Measurements from ENCODE around the gene TTC7B. TPM values are rescaled to one million over a fixed set of nuclear protein-coding genes. Genes with fewer than 3 reads are reported as not detected.
A peak's percentile ranks its signal among the peaks of the same experiment; 100 is the strongest.

The TTC7B gene
- total and polyA plus RNA-seq, 9 donors = 17.6 to 44.7 (median 38.0) TPM

DNA sequence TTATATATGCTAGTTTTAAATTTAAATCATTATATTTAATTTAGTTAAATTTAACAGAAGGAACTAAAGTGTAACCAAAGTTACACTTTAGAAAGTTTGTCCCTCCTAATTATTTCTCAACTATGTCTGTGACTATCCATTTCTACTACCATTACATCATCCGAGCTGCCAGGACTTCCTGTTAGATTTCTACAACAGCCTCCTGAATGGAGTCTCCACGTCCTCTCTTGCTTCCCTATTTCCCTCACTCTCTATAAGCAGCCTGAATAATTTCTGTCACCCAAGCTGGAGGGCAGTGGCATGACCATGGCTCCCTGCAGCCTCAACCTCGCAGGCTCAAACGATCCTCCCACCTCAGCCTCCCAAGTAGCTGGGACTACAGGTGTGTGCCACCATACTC, 84.1 kb downstream of the TTC7B start:
- no peak overlapping the region for H3K27ac ChIP-seq (ENCODE audit: low read length)
- peak; percentile 18 for DNase-seq
- H3K36me3 ChIP-seq (ENCODE audit: control insufficient read depth, insufficient read depth, low read length) = peaks cover 6% of the 10 kb centered on the region
- peaks cover 8% of the 10 kb centered on the region for H3K4me1 ChIP-seq (ENCODE audit: control insufficient read depth, insufficient read depth, low read length)
- H3K4me3 ChIP-seq (ENCODE audit: low read length) = no peak overlapping the region
- H3K27me3 ChIP-seq (ENCODE audit: control insufficient read depth, insufficient read depth, low read length) = no peaks in the 10 kb centered on the region
- H3K9me3 ChIP-seq (replicated peaks; ENCODE audit: control insufficient read depth, low read depth, low read length) = no peaks in the 10 kb centered on the region
- 78% methylated on average over 4 of the region's 4 CpGs for WGBS (ENCODE audit: insufficient coverage)

DNA sequence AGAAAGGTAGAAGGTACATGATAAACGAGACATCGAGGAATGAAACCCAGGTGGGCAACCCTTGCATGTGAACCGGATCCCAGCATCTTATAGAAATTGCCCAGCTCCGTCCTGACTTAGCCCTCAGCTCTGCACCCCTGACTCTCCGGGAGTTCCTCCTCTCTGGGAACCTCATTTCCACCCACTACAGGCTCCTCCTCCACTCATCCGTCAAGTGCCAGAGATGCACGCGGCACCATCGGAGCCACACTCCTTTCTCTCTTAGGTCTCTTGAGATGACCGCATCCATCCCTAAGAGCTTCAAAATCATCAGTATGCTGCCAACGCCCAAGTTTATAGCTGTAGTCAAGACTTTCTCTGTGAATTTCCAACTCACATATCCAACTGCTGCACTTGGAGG, 84.7 kb downstream of the TTC7B start:
- peaks cover 13% of the 10 kb centered on the region for H3K4me1 ChIP-seq (ENCODE audit: control insufficient read depth, insufficient read depth, low read length)

DNA sequence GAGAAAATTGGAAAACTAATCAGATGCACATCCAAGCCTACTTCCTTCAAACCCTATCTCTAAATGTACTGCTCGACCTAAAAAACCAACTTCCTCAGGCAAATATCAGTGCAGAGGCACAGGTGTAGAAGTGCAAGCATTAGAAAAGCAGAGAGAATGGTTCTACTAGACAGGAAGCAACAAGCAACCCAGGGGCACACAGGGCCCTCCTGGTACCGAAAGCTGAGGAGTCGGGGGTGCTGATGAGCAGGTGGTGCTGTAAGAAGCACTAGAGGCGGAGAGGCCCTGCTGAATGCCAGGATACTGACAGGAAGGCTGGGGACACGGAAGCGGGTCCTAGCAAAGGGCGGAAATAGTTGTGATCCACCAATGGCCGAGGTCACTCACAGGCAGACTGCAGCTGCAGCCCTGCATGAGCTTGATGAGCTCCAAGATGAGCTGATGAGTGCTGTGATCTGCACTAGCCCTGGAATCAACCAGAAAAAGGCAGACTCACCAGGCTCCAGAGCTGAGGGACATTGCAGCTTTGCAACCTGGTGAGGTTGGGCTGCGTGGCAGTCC, 85.9 kb downstream of the TTC7B start:
- Histone ChIP-seq H3K27me3 (ENCODE audit: control insufficient read depth, insufficient read depth, low read length) (no peaks in the 10 kb centered on the region), H3K4me3 (ENCODE audit: low read length) (no peak overlapping the region), H3K9me3 (replicated peaks; ENCODE audit: control insufficient read depth, low read depth, low read length) (no peaks in the 10 kb centered on the region), H3K27ac (ENCODE audit: low read length) (no peak overlapping the region), H3K4me1 (ENCODE audit: control insufficient read depth, insufficient read depth, low read length) (peaks cover 14% of the 10 kb centered on the region), H3K36me3 (ENCODE audit: control insufficient read depth, insufficient read depth, low read length) (peaks cover 6% of the 10 kb centered on the region)
- DNase-seq = no peak
- 88% methylated on average over 7 of the region's 9 CpGs for WGBS (ENCODE audit: insufficient coverage)

More for the DNA sequence above, 84.7 kb downstream of the TTC7B start:
- H3K36me3 ChIP-seq (ENCODE audit: control insufficient read depth, insufficient read depth, low read length) = peaks cover 6% of the 10 kb centered on the region
- WGBS (ENCODE audit: insufficient coverage) = 93% methylated on average over 9 of the region's 11 CpGs
- no peak overlapping the region for H3K4me3 ChIP-seq (ENCODE audit: low read length)
- no peaks in the 10 kb centered on the region for H3K9me3 ChIP-seq (replicated peaks; ENCODE audit: control insufficient read depth, low read depth, low read length)
- no peaks in the 10 kb centered on the region for H3K27me3 ChIP-seq (ENCODE audit: control insufficient read depth, insufficient read depth, low read length)
- no peak overlapping the region for H3K27ac ChIP-seq (ENCODE audit: low read length)
- DNase-seq = no peak

DNA sequence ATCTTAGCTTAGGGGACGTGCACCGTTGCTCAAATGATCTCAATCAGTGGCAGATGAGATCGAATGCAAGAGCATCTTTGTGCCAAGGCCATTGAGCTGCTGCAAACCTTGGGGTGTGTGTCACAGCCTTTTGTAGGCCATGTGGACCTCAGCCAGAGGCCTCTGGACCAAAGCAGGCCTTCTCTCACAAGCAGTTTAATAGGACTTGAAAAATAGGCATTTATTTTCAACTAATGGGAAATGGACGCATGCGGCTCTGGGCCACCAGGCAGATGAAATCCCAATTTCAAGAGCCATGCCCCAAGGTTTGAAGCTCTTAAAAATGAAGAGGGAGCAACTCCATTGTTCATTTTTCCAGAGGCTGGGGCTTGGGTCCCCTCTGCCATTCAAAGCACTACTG, 87.3 kb downstream of the TTC7B start:
- no peaks in the 10 kb centered on the region for H3K27me3 ChIP-seq (ENCODE audit: control insufficient read depth, insufficient read depth, low read length)
- H3K9me3 ChIP-seq (replicated peaks; ENCODE audit: control insufficient read depth, low read depth, low read length) = no peaks in the 10 kb centered on the region
- 100% methylated on average over 2 of the region's 5 CpGs for WGBS (ENCODE audit: insufficient coverage)
- H3K4me1 ChIP-seq (ENCODE audit: control insufficient read depth, insufficient read depth, low read length) = peaks cover 14% of the 10 kb centered on the region
- no peak overlapping the region for H3K27ac ChIP-seq (ENCODE audit: low read length)
- peaks cover 6% of the 10 kb centered on the region for H3K36me3 ChIP-seq (ENCODE audit: control insufficient read depth, insufficient read depth, low read length)
- no peak overlapping the region for H3K4me3 ChIP-seq (ENCODE audit: low read length)
- no peak for DNase-seq

DNA sequence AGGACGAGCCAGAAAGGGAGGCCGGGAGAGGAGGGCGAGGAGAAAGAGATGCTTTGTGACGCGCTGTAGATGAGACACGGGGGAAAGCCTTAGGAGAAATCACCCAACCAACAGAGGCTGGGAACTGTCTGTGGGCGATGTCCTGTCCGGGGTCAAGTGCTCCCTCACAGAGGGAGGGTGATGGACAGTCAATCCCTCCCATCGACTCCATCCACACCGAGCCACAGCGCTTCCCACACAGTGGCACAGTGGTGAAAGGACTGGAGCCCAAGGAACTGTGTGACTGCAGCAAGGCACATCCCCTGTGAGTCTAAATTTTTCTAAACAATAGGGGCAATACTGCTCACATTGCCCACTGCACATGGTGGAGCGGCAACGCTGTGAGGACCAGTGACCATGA, 89.1 kb downstream of the TTC7B start:
- no peak for DNase-seq
- no peak overlapping the region for H3K4me3 ChIP-seq (ENCODE audit: low read length)
- H3K27ac ChIP-seq (ENCODE audit: low read length) = no peak overlapping the region
- H3K36me3 ChIP-seq (ENCODE audit: control insufficient read depth, insufficient read depth, low read length) = peaks cover 9% of the 10 kb centered on the region
- 93% methylated on average over 5 of the region's 13 CpGs for WGBS (ENCODE audit: insufficient coverage)
- H3K9me3 ChIP-seq (replicated peaks; ENCODE audit: control insufficient read depth, low read depth, low read length) = no peaks in the 10 kb centered on the region
- peaks cover 6% of the 10 kb centered on the region for H3K4me1 ChIP-seq (ENCODE audit: control insufficient read depth, insufficient read depth, low read length)
- H3K27me3 ChIP-seq (ENCODE audit: control insufficient read depth, insufficient read depth, low read length) = no peaks in the 10 kb centered on the region

DNA sequence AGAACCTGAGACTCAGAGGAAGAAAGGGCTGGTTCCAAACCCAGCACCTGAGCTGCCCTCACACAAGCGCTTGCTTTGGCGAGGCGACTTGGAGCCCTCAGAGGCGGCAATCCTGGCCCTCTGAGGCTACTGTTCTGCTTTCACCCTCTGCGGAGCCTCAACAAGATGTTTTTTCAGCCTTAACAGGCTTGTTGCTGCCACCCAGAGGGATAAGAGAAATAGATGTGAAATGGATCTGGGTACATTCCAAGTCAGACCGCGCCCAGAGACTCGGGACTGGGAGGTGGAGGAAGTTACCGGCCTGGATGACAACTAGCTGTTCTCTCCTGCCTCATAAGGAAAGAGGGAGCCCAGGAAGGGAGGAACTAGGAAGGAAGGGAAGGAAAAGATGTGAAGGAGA, 89.6 kb downstream of the TTC7B start:
- no peak overlapping the region for H3K4me3 ChIP-seq (ENCODE audit: low read length)
- H3K36me3 ChIP-seq (ENCODE audit: control insufficient read depth, insufficient read depth, low read length) = peaks cover 9% of the 10 kb centered on the region
- H3K27ac ChIP-seq (ENCODE audit: low read length) = no peak overlapping the region
- WGBS (ENCODE audit: insufficient coverage) = 50% methylated on average over 8 of the region's 9 CpGs
- DNase-seq = peak; percentile 77
- no peaks in the 10 kb centered on the region for H3K9me3 ChIP-seq (replicated peaks; ENCODE audit: control insufficient read depth, low read depth, low read length)
- no peaks in the 10 kb centered on the region for H3K27me3 ChIP-seq (ENCODE audit: control insufficient read depth, insufficient read depth, low read length)
- H3K4me1 ChIP-seq (ENCODE audit: control insufficient read depth, insufficient read depth, low read length) = peaks cover 6% of the 10 kb centered on the region

DNA sequence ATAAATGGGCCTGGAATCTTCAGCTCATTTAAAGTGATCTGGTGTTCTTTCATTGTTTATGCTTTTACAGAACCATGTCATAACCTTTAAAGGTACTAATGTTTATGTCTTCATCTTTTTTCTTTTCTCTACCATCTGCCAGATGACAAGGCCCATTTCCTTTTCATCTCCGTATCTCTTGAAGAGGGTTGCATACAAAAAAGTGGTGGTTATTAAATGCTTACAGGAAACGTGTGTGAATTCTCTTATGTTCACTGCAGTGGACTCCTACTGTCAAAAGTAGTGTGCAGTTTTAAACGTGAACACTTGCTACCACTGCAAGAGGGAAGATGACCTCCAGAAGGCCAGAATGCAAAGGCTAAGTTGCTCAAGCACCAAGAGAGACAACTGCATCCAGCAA, 91.4 kb downstream of the TTC7B start:
- H3K4me1 ChIP-seq (ENCODE audit: control insufficient read depth, insufficient read depth, low read length) = peaks cover 6% of the 10 kb centered on the region
- H3K9me3 ChIP-seq (replicated peaks; ENCODE audit: control insufficient read depth, low read depth, low read length) = no peaks in the 10 kb centered on the region
- 50% methylated on average over 1 of the region's 3 CpGs for WGBS (ENCODE audit: insufficient coverage)
- H3K4me3 ChIP-seq (ENCODE audit: low read length) = no peak overlapping the region
- no peak for DNase-seq
- H3K36me3 ChIP-seq (ENCODE audit: control insufficient read depth, insufficient read depth, low read length) = peaks cover 9% of the 10 kb centered on the region
- no peaks in the 10 kb centered on the region for H3K27me3 ChIP-seq (ENCODE audit: control insufficient read depth, insufficient read depth, low read length)
- no peak overlapping the region for H3K27ac ChIP-seq (ENCODE audit: low read length)

DNA sequence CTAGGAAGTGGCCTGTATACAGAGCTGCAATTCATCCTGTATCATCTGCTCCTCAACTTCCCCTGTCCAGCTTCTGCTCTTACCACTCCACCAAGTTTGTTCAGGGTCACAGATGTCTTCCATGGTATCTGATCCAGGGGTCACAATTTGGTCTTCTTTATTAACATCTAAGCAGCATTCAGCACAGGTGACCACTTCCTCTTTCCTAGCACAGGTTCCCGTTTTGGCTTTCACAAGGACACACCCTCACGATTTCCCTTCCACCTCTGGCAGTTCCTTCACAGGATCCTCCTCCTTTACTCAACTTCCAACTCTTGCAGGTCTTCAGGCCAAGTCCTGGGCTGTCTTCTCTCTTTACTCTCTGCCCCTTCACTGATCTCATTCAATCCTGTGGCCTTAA, 93.6 kb downstream of the TTC7B start:
- Histone ChIP-seq H3K4me1 (ENCODE audit: control insufficient read depth, insufficient read depth, low read length) (peaks cover 12% of the 10 kb centered on the region), H3K27me3 (ENCODE audit: control insufficient read depth, insufficient read depth, low read length) (no peaks in the 10 kb centered on the region), H3K36me3 (ENCODE audit: control insufficient read depth, insufficient read depth, low read length) (peaks cover 3% of the 10 kb centered on the region), H3K4me3 (ENCODE audit: low read length) (no peak overlapping the region), H3K9me3 (replicated peaks; ENCODE audit: control insufficient read depth, low read depth, low read length) (no peaks in the 10 kb centered on the region), H3K27ac (ENCODE audit: low read length) (no peak overlapping the region)
- WGBS (ENCODE audit: insufficient coverage) = 67% methylated on average over 2 of the region's 2 CpGs
- no peak for DNase-seq

DNA sequence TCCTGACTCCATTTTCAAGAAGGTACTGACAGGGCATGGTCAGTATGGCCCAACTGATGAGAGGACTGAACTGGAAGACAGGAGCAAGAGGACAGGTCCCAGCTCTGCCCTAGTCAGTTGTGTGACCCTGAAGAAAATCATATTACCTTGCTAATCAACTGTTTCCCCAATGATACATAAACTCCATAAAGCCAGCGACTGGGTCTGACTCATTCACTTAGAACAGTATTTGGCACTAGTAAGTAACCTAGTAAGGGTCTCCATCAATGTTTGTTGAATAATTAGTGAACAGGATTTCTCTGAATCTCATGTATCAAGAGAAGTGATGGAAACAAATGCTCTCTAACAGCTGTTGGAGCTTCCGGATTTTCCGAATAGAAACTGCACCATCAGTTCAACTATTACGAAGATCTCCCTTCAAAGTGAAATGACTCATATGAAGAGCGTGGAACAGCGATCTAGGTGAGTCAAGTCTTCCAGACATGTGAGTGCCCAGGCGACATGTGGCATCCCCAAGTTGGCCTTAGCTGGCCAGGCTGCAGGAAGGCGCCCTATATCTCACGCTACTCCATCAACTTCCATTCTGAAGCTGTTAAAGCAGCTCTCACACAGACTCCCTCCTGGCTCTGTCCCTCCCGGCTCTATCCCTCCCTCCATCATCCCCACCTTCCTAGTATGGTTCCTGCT, 94.5 kb downstream of the TTC7B start:
- Histone ChIP-seq H3K36me3 (ENCODE audit: control insufficient read depth, insufficient read depth, low read length) (peaks cover 3% of the 10 kb centered on the region), H3K4me3 (ENCODE audit: low read length) (no peak overlapping the region), H3K9me3 (replicated peaks; ENCODE audit: control insufficient read depth, low read depth, low read length) (no peaks in the 10 kb centered on the region), H3K27ac (ENCODE audit: low read length) (no peak overlapping the region), H3K27me3 (ENCODE audit: control insufficient read depth, insufficient read depth, low read length) (no peaks in the 10 kb centered on the region), H3K4me1 (ENCODE audit: control insufficient read depth, insufficient read depth, low read length) (peaks cover 9% of the 10 kb centered on the region)
- no peak for DNase-seq
- 92% methylated on average over 6 of the region's 10 CpGs for WGBS (ENCODE audit: insufficient coverage)

DNA sequence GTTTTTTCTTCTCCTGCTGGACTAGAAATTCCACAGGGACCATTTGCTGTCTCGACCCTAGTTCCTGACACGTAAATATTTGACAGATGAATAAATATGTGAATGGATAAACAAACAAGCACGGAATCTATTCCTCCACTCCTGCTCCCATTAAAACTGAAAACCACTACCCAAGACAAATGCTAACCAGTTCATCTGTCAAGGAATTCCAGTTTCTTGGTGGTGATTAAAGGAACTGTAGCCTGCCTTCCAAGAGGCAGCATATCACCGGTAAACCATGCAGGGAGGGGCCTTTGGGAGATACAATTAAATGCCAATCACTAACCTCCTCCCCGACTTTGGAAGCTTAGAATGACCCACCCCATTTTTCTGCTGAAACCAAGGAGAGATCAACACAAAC, 95.4 kb downstream of the TTC7B start:
- peaks cover 3% of the 10 kb centered on the region for H3K36me3 ChIP-seq (ENCODE audit: control insufficient read depth, insufficient read depth, low read length)
- DNase-seq = no peak
- H3K4me1 ChIP-seq (ENCODE audit: control insufficient read depth, insufficient read depth, low read length) = peaks cover 11% of the 10 kb centered on the region
- WGBS (ENCODE audit: insufficient coverage) = no CpG with 5 or more reads among the region's 5 CpGs
- no peaks in the 10 kb centered on the region for H3K9me3 ChIP-seq (replicated peaks; ENCODE audit: control insufficient read depth, low read depth, low read length)
- H3K27ac ChIP-seq (ENCODE audit: low read length) = no peak overlapping the region
- H3K4me3 ChIP-seq (ENCODE audit: low read length) = no peak overlapping the region
- H3K27me3 ChIP-seq (ENCODE audit: control insufficient read depth, insufficient read depth, low read length) = no peaks in the 10 kb centered on the region
